HUES64 (cell line): Measurements from ENCODE around the gene ZSWIM7.

Experiments used
- H3K27ac ChIP-seq: 2 replicates; pipeline ENCODE4 v1.7.0; 2013; ENCODE audit warnings: low read depth, low read length, inconsistent platforms
- H3K27me3 ChIP-seq: 2 replicates; pipeline ENCODE4 v1.6.1; 2013; ENCODE audit warnings: mild to moderate bottlenecking, low read length; ENCODE audit not compliant: insufficient read depth
- H3K36me3 ChIP-seq: 2 replicates; pipeline ENCODE4 v1.6.1; 2013; ENCODE audit warnings: mild to moderate bottlenecking, low read length; ENCODE audit not compliant: insufficient read depth
- H3K4me1 ChIP-seq: 2 replicates; pipeline ENCODE4 v1.6.1; 2013; ENCODE audit warnings: mild to moderate bottlenecking, low read length, moderate library complexity; ENCODE audit not compliant: insufficient read depth
- H3K4me3 ChIP-seq: 2 replicates; pipeline ENCODE4 v1.5.1; 2013; ENCODE audit warnings: mild to moderate bottlenecking, low read length, moderate library complexity
- H3K9ac ChIP-seq: 2 replicates; pipeline ENCODE4 v1.6.1; 2013; ENCODE audit warnings: mild to moderate bottlenecking, low read depth, low read length
- H3K9me3 ChIP-seq: 2 replicates; pipeline ENCODE4 v1.6.1; 2013; ENCODE audit warnings: low read depth, low read length; ENCODE audit not compliant: insufficient read depth
- WGBS: fragments of 150-250, 120-280 bp; methylation state at CpG from one replicate; pipeline ENCODE4 v1.1.7; 2013; ENCODE audit warnings: missing lambda C conversion rate; 5-methylcytosine and 5-hydroxymethylcytosine counted together

ZSWIM7 gene

GRCh38 chr17:15970500-15970899, 29.0 kb downstream of the ZSWIM7 start:
- H3K36me3 ChIP-seq: peaks cover 12% of the 10 kb centered on the region
- no peaks in the 10 kb centered on the region for H3K27me3 ChIP-seq
- no peaks in the 10 kb centered on the region for H3K9me3 ChIP-seq
- no peak overlapping the region for H3K9ac ChIP-seq
- 86% methylated on average over 2 of the region's 2 CpGs for WGBS
- H3K4me3 ChIP-seq: no peak overlapping the region
- H3K27ac ChIP-seq: no peak overlapping the region
- H3K4me1 ChIP-seq: peaks cover 40% of the 10 kb centered on the region

GRCh38 chr17:15969463-15969862, 30.0 kb downstream of the ZSWIM7 start:
- Histone ChIP-seq H3K9ac (no peak overlapping the region), H3K9me3 (no peaks in the 10 kb centered on the region), H3K4me1 (peaks cover 47% of the 10 kb centered on the region), H3K27ac (no peak overlapping the region), H3K27me3 (no peaks in the 10 kb centered on the region), H3K36me3 (peaks cover 1% of the 10 kb centered on the region; the same call in 1 of the 2 replicates), H3K4me3 (no peak overlapping the region)
- WGBS: 94% methylated on average over 8 of the region's 8 CpGs

GRCh38 chr17:15967706-15968399, 31.7 kb downstream of the ZSWIM7 start:
- Histone ChIP-seq H3K27me3 (no peaks in the 10 kb centered on the region), H3K4me3 (no peak overlapping the region), H3K9ac (no peak overlapping the region), H3K36me3 (no peaks in the 10 kb centered on the region), H3K9me3 (no peaks in the 10 kb centered on the region), H3K4me1 (peaks cover 47% of the 10 kb centered on the region), H3K27ac (peak overlapping the region; percentile 99; the same call in 1 of the 2 replicates)
- WGBS: 90% methylated on average over 11 of the region's 11 CpGs

- Histone ChIP-seq H3K9ac (peak overlapping the region; percentile 70), H3K4me1 (peaks cover 47% of the 10 kb centered on the region), H3K27ac (peak overlapping the region; percentile 99), H3K27me3 (no peaks in the 10 kb centered on the region), H3K4me3 (peak overlapping the region; percentile 41), H3K36me3 (no peaks in the 10 kb centered on the region), H3K9me3 (no peaks in the 10 kb centered on the region)
- WGBS: 7% methylated on average over 11 of the region's 11 CpGs
Measured at GRCh38 chr17:15966879-15967248, 32.6 kb downstream of the ZSWIM7 start.

GRCh38 chr17:15966183-15966878, 33.2 kb downstream of the ZSWIM7 start:
- Histone ChIP-seq H3K9me3 (no peaks in the 10 kb centered on the region), H3K4me3 (peak overlapping the region; percentile 41), H3K4me1 (peaks cover 46% of the 10 kb centered on the region), H3K9ac (peak overlapping the region; percentile 70), H3K36me3 (no peaks in the 10 kb centered on the region), H3K27ac (peak overlapping the region; percentile 99), H3K27me3 (no peaks in the 10 kb centered on the region)
- WGBS: 5% methylated on average over 13 of the region's 13 CpGs

GRCh38 chr17:15965528-15965927, 34.0 kb downstream of the ZSWIM7 start:
- Histone ChIP-seq H3K9ac (peak overlapping the region; percentile 9; the same call in 1 of the 2 replicates), H3K27ac (peak overlapping the region; percentile 99), H3K9me3 (no peaks in the 10 kb centered on the region), H3K36me3 (no peaks in the 10 kb centered on the region), H3K4me3 (no peak overlapping the region), H3K4me1 (peaks cover 39% of the 10 kb centered on the region), H3K27me3 (no peaks in the 10 kb centered on the region)
- WGBS: 50% methylated on average over 6 of the region's 6 CpGs

GRCh38 chr17:15963670-15964110, 35.8 kb downstream of the ZSWIM7 start:
- Histone ChIP-seq H3K27ac (no peak overlapping the region), H3K27me3 (no peaks in the 10 kb centered on the region), H3K4me3 (no peak overlapping the region), H3K9me3 (no peaks in the 10 kb centered on the region), H3K4me1 (peaks cover 38% of the 10 kb centered on the region), H3K36me3 (no peaks in the 10 kb centered on the region), H3K9ac (no peak overlapping the region)
- WGBS: 88% methylated on average over 4 of the region's 4 CpGs

GRCh38 chr17:15958484-15958854, 41.0 kb downstream of the ZSWIM7 start:
- WGBS: 87% methylated on average over 4 of the region's 4 CpGs
- no peak overlapping the region for H3K4me3 ChIP-seq
- H3K4me1 ChIP-seq: peaks cover 16% of the 10 kb centered on the region

GRCh38 chr17:15957608-15958307, 41.7 kb downstream of the ZSWIM7 start:
- no peaks in the 10 kb centered on the region for H3K27me3 ChIP-seq
- no peak overlapping the region for H3K27ac ChIP-seq
- no peaks in the 10 kb centered on the region for H3K9me3 ChIP-seq
- no peaks in the 10 kb centered on the region for H3K36me3 ChIP-seq
- H3K9ac ChIP-seq: no peak overlapping the region
- no peak overlapping the region for H3K4me3 ChIP-seq
- 94% methylated on average over 17 of the region's 19 CpGs for WGBS
- peaks cover 16% of the 10 kb centered on the region for H3K4me1 ChIP-seq

More at GRCh38 chr17:15958484-15958854, 41.0 kb downstream of the ZSWIM7 start:
- H3K9me3 ChIP-seq: no peaks in the 10 kb centered on the region
- no peak overlapping the region for H3K9ac ChIP-seq
- H3K36me3 ChIP-seq: no peaks in the 10 kb centered on the region
- no peaks in the 10 kb centered on the region for H3K27me3 ChIP-seq
- no peak overlapping the region for H3K27ac ChIP-seq

GRCh38 chr17:15957206-15957605, 42.3 kb downstream of the ZSWIM7 start:
- no peak overlapping the region for H3K9ac ChIP-seq

More at GRCh38 chr17:15957206-15957605, 42.3 kb downstream of the ZSWIM7 start:
- WGBS: 92% methylated on average over 6 of the region's 6 CpGs
- Histone ChIP-seq H3K36me3 (no peaks in the 10 kb centered on the region), H3K9me3 (no peaks in the 10 kb centered on the region), H3K27me3 (no peaks in the 10 kb centered on the region), H3K4me1 (peaks cover 16% of the 10 kb centered on the region), H3K27ac (no peak overlapping the region), H3K4me3 (no peak overlapping the region)
